ENCODE data around the gene KCNH2. TPM values are rescaled to one million over a fixed set of nuclear protein-coding genes. Genes with fewer than 3 reads are reported as not detected.
A peak's percentile ranks its signal among the peaks of the same experiment; 100 is the strongest.

The KCNH2 gene
- total and polyA plus RNA-seq, 2 of the 13 experiments (the other 11 are each of a cell fraction or from before 2014, with no cell fraction given): 0.09 to 0.11 TPM

DNA sequence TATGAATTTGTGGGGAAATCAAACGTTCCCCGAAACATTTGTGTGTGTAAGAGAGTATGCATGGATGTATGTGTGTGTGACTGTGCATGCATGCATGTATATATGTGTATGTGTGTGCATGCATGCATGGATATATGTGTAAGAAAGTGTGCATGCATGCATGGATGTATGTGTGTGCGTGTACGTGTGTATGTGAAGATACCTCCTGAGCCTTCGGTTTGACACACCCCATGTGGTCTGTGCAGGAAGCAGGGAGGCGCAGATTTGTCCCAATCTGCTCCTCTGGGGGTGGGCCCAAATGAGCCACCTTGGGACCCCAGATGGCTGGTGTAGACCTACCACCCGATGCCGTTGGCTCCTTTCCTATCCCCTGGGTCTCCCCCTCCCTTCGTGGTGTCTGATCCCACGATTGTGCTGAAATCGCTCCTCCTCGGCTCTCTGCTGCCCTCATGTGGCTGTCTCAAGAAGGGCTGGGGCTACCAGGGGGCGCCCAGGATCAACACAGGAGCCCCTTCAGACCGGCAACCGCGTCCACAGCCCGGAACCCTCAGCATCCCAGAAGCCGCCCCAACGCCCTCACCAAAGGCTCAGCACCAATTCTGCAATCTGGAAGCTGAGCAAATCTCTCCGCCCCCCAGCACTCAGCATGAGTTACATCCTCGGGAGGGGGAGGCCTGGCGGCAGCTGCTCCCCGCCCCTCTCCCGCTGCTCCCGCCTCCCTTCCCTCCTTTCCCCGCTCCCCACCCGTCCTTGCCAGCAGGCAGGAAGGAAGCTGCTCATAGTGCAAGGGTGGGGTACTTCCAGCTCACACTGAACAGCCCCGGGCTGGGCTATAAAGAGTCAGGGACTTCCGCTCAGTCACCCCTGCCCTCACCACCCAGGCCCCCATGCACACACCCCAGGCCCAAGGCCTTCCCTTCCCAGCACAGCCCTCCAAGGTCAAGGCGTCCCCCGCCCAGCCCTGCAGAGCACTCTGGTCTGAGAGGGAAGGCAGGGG is 10.4 kb upstream of the KCNH2 start (continued):
- TF ChIP-seq ZNF672 (CRISPR knock-in tag; IDR thresholded peaks at IDR 0.05): no peak
- TF ChIP-seq, protein P1, sequence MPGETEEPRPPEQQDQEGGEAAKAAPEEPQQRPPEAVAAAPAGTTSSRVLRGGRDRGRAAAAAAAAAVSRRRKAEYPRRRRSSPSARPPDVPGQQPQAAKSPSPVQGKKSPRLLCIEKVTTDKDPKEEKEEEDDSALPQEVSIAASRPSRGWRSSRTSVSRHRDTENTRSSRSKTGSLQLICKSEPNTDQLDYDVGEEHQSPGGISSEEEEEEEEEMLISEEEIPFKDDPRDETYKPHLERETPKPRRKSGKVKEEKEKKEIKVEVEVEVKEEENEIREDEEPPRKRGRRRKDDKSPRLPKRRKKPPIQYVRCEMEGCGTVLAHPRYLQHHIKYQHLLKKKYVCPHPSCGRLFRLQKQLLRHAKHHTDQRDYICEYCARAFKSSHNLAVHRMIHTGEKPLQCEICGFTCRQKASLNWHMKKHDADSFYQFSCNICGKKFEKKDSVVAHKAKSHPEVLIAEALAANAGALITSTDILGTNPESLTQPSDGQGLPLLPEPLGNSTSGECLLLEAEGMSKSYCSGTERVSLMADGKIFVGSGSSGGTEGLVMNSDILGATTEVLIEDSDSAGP (CRISPR knock-in tag; IDR thresholded peaks at IDR 0.05; ENCODE audit: borderline replicate concordance): 0 out of 2 replicates have a peak, but pooled peaks have one; percentile 32
- 0 out of 2 replicates have a peak, but pooled peaks have one; percentile 16 for TF ChIP-seq SMC3 (IDR thresholded peaks at IDR 0.05; ENCODE audit: low read length)
- peak; percentile 76 for TF ChIP-seq RAD21 (CRISPR knock-in tag; IDR thresholded peaks at IDR 0.05)

DNA sequence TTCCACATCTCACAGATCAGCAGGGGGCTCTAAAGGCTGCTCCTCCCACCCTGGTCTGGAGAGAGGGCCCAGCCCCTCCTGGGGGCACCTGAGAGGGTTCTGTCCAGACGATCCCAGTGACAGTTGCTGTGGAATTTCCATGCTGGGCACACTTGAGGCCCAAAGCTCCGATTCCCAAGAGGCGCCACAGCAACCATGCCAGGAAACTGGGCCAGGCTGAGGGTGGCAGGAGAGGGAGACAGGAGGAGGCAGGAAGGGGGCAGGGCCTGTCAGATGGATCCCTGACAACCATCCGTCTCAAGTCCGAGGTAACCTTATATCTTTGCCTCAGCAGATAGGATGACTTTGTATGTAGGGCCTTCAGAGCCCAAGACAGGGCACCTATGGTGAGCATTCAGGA is 8.4 kb upstream of the KCNH2 start:
- TF ChIP-seq MIXL1 (CRISPR knock-in tag; IDR thresholded peaks at IDR 0.05): no peak
- TF ChIP-seq, protein P2, sequence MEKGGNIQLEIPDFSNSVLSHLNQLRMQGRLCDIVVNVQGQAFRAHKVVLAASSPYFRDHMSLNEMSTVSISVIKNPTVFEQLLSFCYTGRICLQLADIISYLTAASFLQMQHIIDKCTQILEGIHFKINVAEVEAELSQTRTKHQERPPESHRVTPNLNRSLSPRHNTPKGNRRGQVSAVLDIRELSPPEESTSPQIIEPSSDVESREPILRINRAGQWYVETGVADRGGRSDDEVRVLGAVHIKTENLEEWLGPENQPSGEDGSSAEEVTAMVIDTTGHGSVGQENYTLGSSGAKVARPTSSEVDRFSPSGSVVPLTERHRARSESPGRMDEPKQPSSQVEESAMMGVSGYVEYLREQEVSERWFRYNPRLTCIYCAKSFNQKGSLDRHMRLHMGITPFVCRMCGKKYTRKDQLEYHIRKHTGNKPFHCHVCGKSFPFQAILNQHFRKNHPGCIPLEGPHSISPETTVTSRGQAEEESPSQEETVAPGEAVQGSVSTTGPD (CRISPR knock-in tag; IDR thresholded peaks at IDR 0.05): no peak
- no peak for TF ChIP-seq RFXAP (CRISPR knock-in tag; IDR thresholded peaks at IDR 0.05; ENCODE audit: borderline replicate concordance)
- no peak for TF ChIP-seq SALL1 (CRISPR knock-in tag; IDR thresholded peaks at IDR 0.05)
- no peak for TF ChIP-seq KDM5B (CRISPR knock-in tag; IDR thresholded peaks at IDR 0.05; ENCODE audit: borderline replicate concordance)
- TF ChIP-seq HNRNPH1 (optimal IDR thresholded peaks at IDR 0.05; ENCODE audit: low read depth, low read length): no peak
- no peak for TF ChIP-seq KDM5A (IDR thresholded peaks at IDR 0.05; ENCODE audit: borderline replicate concordance, low read length)
- TF ChIP-seq CCDC6 (CRISPR knock-in tag; IDR thresholded peaks at IDR 0.05): no peak
- no peak for TF ChIP-seq ZFP36 (IDR thresholded peaks at IDR 0.05; ENCODE audit: borderline replicate concordance, low read depth, low read length, partially characterized antibody)
- BruUV-seq (replicated peaks): no TSS peak
- no CpG with 5 or more reads among the region's 5 CpGs for WGBS (ENCODE audit: low lambda C conversion rate)
- peaks cover 2 to 43% of the 10 kb centered on the region in 2 experiments; a peak in 4 of 5 replicates for H3K27me3 ChIP-seq (ENCODE audit: control insufficient read depth in 1 of 2, insufficient read depth in 2 of 2, low read length in 2 of 2)
- ATAC-seq (no peak), DNase-seq (ENCODE audit: low spot score) (no peak), FAIRE-seq (no peak)
- H2AFZ ChIP-seq (ENCODE audit: low read length): no peak overlapping the region
- no peak overlapping the region for H3K4me3 ChIP-seq (replicated peaks in 1 of 3; ENCODE audit: insufficient read depth in 1 of 3, low read depth in 2 of 3, low read length in 3 of 3)
- no peaks in the 10 kb centered on the region for H3K9me3 ChIP-seq (ENCODE audit: low read length)
- no peak overlapping the region for H3K4me2 ChIP-seq (ENCODE audit: low read depth, low read length)
- no peaks in the 10 kb centered on the region for H3K79me2 ChIP-seq (ENCODE audit: insufficient read depth, low read length)
- H3K4me1 ChIP-seq (ENCODE audit: insufficient read depth, low read length): no peaks in the 10 kb centered on the region
- ChIA-PET CTCF (ENCODE audit: low intra/inter-chr PET ratio, low total read pairs) (interaction anchor here (1.1 to 1.8 kb wide), 3 partner anchors 23 to 88 kb away, joined by 3 to 13 read pairs (median 3); no protein-coding TSS in a partner anchor), POLR2A (no interaction called here)
- intact Hi-C loops (cut with micrococcal nuclease; ENCODE audit: unreplicated experiment): loop anchor here (1.0 to 2.0 kb wide), 2 partner anchors 23 to 208 kb away; no protein-coding TSS in a partner anchor
- H3K9ac ChIP-seq (ENCODE audit: insufficient read depth, low read depth, low read length): no peak overlapping the region
- 0 out of 2 replicates have a peak, but pooled peaks cover 5% of the 10 kb centered on the region for H4K20me1 ChIP-seq (ENCODE audit: insufficient read depth, low read length)
- no peaks in the 10 kb centered on the region for H3K36me3 ChIP-seq (replicated peaks in 1 of 2; ENCODE audit: control insufficient read depth in 1 of 2, insufficient read depth in 2 of 2, low read length in 2 of 2)
- H3K27ac ChIP-seq (ENCODE audit: extremely low read length, insufficient read depth, low read length): no peak overlapping the region
- in situ Hi-C loops (cut with HindIII; ENCODE audit: extremely low pct_ligation_motif_present, low pct_unique_long_range_greater_than_20kb): loop anchor here (5.0 kb wide), 1 partner anchor 89 kb away; no protein-coding TSS in a partner anchor

All from HepG2 (cell line).